GM15510 (cell line): ENCODE measurements around the gene RNF144A.

Experiments used
- POLR2A ChIP-seq: IDR thresholded peaks from 3 replicates; pipeline ENCODE4 v1.6.1; 2011; ENCODE audit warnings: borderline replicate concordance; ENCODE audit not compliant: insufficient read length; ENCODE audit errors: extremely low read depth

RNF144A gene

DNA sequence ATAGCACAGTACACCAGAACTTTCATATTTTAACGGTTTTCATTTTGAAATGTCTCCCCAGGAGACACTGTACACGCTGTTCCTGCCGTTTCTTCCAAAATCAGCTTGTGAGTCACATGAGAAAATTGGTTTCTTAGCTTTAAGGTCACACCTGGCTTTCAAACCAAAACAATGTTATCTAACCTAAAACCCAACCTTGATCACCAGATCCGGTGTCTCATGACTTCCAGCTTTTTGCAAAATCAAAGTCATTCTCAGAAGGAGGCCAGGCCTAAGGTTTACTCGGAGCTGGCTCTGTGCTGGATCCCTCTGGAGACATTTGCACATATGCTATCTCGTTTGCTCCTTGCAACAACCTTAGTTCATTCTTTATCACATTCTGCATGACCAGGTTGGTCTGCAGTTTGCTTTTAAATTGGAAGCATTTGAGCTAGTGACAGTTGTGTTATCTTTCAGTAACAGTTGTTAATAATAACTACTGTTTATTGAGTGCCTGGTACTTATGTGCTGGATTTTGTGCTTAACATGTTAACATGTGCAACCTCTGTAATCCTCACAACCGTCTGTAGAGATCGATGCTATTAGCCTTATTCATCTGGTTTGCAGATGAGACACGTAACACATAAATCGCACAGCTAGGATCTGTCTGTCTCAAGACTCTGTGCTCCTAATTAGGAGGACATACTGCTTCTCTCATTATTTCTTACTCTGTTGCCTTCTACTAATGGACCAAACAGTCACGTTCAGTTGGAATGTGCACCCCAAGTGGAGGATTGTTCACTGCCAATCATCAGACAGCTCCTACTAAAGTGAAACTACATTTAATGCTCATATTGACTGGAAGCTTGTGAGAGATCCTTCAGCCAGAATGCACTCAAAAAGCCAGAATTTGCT lies 105.5 kb downstream of the RNF144A start:
- TF ChIP-seq POLR2A, result no peak

DNA sequence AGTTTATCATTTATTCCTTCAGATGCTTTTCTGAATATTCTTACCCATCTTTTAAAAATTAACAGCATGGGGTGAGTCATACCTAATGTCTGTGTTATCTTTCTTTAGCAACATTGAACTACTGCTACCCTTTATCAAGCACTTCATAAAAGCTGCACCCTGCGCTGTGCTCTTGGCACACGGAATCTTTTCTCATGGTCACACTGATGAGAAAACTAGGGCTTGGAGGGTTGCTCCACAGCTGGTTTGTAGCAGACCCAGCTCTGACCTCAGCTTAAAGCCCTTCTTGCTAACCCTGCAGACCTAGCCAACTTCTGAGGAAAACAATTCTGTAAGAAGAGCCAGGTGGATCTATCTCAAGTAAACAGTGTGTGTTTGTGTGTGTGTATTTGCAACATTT lies 106.3 kb downstream of the RNF144A start:
- no peak for TF ChIP-seq POLR2A

DNA sequence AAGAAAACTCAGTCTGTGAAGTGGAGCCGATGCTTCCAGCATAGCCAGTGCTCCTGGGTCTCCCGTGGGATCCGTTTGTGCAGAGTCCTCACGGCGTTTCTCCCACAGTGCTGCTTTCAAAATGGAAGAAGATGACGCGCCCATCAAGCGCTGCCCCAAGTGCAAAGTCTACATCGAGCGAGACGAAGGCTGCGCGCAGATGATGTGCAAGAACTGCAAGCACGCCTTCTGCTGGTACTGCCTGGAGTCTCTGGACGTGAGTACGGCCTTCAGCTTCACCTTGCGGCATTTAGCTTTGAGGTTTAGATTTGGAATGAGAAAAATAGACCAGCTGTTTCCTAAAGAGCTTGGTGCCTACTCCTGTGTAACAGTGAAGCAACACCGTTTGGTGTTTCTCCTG lies 107.0 kb downstream of the RNF144A start:
- TF ChIP-seq POLR2A, result no peak

DNA sequence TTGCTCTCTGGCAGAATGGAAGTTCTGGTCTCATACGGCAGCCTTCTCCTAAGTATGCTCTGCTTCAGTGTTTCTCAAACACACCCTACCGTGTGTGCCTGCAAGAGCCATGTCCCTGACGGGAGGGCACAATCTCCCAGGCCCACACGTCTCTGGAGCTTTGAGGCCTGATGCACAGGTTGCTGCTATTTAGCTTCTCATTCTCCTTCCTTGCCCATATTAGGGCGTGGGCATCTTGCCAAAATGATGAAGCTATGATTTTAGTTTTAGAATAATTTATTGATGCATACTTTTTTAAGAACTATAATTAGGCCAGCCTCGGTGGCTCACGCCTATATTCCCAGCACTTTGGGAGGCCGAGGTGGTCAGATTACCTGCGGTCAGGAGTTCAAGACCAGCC lies 107.9 kb downstream of the RNF144A start:
- TF ChIP-seq POLR2A, result no peak

DNA sequence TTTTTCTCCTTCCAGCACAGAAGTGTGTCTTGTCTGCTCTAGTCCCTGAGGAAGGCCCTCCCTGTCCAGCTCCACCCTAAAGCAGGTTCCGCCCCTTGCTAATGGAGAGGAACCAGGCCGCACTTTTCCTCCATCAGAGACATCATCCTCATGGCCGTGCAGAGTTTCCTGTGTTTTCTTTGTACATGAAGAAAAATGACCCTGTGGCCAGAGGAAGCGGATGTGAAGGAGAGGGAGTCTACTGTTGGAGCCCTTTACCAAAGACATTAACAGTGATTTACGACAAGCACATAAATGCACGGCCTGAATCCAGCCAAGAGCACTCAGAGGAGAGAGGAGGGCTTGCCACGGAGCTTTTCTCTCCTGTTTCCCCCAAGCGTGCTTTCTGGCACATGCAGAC lies 109.5 kb downstream of the RNF144A start:
- no peak for TF ChIP-seq POLR2A

DNA sequence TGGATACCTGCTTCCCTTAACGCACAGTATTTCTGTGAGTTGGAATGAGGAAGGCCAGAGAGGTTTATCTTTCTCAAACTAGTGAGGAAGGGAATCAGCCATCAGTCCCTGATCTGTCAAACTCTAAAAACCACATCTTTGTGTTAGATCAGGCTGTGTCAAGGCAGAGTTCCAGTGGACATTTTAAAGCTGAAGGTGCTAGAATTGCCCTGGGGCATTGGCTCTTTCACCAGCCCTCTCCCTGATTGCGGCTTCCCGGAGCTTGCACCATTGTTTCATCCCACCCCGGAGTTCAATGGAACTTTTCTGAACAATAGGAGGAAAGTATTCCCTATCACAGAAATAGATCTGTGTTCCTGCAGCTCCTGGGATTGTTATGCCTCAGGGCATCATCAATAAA lies 110.2 kb downstream of the RNF144A start:
- no peak for TF ChIP-seq POLR2A

DNA sequence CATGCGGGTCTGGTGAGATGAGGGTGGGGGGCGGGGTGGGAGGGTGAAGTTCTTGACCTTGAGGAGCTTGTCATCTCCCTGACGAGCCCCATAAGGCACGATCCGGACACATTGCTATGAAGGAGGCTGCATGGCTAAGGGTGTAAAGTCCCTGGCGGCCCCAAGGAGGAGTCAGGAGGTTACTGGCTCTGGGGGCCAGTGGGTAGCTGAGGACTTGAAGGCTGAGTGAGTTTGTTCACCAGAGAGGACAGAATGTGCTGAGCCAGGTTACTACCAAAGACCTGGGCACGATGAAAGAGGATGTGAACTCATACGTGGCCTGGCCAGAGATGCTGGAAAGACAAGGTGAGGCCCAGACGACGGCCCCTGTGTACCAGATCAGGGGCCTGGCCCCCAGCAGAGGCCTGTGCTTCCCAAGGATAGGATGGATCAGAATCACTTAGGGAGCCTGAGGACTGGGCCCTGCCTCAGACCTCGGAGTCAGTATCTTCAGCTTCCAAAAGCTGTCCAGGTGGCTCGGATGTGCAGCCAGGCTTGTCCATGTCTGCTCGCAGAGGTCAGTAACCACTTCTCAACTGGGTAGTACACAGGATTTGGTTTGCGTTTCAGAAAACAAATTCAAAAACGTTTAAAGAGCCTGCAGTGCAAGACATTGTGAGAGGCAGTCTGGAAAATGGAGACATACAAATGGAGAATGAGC lies 110.9 kb downstream of the RNF144A start:
- TF ChIP-seq POLR2A, result no peak

DNA sequence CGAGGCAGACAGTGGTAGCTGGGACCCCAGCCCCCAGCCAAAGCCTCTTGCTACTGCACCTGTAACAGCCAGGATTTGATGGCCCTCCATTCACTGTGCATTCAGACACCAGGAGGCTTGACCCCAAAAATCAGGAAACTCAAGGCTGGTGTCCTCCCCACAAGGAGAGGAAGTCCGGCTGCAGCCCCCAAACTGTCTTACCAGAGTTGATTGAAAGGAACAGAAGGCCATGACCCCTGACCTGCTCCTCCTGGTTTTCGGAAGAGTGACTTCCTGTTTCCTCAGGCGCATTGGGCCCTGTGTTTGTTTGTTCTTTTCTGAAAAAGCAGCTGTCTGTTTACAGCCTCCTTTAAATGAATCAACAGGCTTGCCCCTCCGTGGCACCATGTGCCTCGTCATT lies 111.6 kb downstream of the RNF144A start:
- no peak for TF ChIP-seq POLR2A

DNA sequence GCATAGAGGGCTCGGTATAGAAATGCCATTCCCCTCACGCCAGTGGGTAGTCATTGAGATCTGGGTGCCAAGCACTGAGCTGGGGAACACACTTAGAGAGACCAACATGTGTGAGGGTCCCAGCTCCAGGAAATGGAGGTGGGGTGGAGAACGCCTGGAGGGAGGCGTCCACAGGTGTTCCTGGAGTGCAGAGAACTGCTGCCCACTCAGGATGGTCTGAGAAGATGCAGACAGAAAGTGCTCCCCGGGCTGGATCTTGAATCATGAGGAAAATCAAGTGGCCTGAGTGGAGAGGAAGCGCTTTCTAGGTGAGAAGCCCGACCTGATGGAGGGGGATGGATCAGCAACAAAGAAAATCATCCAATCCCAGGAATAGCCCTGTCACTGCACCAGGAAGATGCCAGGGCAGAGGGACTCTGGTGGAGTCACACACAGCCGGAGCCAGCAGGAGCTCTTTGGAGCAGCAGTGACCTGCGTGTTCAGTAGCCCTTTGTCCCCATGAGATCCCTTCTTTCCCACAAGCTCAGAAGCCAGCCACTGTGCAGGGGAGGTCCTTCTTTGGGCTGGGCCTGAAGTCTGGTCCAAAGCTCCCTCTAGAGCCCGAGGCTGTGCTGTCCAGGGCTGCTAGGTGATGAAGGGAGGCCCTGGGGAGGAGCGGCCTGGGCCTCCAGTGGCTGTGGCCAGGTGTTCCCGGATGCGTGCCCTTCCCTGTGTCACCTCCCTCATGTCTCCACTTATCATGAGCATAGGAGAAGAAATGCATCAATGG lies 112.3 kb downstream of the RNF144A start:
- TF ChIP-seq POLR2A, result no peak

DNA sequence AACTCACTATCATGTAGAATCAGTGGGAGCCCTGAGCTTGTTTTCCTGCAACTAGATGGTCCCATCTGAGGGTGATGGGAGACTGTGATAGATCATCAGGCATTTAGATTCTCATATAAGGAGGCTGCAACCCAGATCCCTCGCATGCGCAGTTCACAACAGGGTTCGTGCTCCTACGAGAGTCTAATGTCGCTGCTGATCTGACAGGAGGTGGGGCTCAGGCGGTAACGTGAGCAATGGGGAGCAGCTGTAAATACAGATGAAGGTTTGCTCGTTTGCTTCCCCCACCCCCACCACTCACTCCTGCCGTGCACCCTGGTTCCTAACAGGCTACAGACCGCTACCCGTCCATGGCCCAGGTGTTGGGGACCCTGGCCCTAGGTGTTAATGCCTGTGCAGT lies 113.6 kb downstream of the RNF144A start:
- no peak for TF ChIP-seq POLR2A

DNA sequence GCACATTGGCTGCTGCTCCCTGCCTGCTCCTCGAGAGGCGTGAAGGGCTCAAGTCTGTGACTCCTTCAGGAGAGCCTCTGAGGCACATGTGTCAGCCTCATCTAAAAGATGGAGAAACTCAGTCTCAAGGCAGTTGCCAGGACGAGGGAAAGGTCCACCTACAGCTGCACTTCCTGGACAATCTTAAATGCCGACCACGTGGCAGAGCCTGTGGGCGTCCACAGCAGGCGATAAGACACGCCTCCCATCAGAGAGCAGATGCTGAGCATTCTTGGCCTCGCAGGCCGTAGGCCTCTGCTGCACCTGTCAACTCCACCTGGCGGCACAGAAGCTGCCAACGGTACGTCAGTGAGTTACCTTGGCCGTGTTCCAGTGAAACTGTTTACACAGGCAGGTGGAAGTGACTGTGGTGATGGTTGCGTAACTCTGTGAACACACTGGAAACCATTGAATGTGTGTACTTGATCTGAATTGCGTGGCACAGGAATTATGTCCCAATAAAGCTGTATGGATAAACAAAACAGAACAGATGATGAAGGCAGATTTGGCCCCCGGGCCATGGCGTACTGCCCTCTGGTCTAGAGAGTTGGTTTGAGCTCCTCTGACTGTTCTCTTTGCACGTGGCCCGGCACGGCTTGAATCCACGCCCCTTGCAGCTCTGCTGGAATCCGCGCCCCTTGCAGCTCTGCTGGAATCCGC lies 114.5 kb downstream of the RNF144A start:
- TF ChIP-seq POLR2A, result no peak

DNA sequence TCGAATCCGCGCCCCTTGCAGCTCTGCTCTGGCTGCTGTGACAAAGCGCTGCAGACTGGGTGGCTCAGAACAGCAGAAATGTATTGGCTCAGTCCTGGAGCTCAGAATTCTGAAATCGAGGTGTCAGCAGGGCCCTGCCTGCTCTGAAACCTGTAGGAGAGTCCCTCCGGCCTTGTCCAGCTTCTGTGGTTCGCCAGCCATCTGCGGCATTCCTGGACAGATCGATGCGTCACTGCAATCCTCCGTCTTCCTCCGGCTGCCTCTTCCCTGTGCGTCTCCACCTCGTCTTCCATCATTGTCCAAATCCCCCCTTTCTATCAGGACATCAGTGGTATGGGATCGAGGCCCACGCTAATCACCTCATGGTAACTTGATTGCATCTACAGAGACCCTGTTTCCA lies 115.2 kb downstream of the RNF144A start:
- no peak for TF ChIP-seq POLR2A

DNA sequence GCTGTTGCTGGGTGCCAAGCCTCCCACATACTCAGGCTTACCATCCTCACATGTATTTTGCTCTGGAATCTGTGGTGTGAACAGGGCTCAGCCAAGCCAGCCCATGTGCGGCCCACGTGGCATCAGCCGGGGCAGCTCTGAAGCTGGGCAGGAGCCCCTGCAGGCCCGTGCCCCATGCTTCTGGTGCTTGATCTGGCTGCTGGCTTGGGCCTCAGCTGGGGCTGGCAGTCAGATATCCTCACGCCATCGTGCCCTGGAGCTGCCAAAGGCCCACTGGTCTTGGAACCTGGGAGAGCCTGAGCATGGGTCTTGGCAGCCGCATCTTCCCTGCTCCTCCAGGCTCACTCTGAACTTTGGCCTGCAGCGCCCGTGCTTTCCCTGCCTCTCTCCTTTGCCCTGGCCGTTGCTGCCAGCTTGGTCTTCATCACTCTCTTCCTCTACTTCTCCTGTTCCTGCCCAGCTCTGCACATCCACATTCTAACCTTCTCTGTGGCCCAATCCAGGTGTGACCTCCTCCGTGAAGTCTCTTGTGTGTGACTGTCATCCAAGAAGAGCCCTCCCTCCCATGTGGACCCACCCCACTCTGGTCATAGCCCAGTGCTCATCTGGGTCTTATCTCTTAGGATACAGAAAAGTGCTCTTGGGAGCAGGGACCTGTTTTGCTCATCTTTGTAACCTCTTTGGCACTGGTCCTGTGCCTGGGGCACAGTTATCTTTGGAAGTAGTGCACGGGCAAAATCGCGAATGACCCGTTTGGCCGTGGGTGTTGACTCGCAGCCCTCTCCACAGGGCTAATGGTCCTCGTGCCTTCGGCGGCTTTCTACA lies 116.1 kb downstream of the RNF144A start:
- TF ChIP-seq POLR2A, result no peak

DNA sequence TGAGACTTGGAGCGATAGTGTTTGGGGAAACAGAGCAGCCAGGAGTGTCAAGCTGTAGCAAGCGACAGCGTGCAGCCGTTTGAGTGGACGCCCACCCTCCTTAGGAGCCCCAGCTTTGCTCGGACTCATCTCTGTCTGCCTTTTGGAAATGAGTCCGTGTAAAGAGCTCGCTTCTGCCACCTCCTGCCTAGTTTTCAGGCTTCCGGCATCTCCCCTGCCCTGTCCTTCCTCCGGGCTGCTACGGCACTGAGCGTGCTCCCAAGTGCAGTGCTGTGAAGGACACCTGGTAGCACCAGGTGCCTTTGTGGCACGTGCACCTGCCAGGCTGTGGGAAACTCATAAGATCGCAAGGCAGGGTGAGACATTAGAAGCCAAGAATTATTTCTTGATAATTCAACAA lies 117.1 kb downstream of the RNF144A start:
- no peak for TF ChIP-seq POLR2A
